Measurements from ENCODE around the gene LRRC32. TPM values are rescaled to one million over a fixed set of nuclear protein-coding genes. Genes with fewer than 3 reads are reported as not detected.

Gene LRRC32
- total and polyA plus RNA-seq, 9 of the 15 experiments (the other 6 are each of a cell fraction or from before 2014, with no cell fraction given), result 0.10 to 0.50 (median 0.19) TPM; not detected in 5

DNA sequence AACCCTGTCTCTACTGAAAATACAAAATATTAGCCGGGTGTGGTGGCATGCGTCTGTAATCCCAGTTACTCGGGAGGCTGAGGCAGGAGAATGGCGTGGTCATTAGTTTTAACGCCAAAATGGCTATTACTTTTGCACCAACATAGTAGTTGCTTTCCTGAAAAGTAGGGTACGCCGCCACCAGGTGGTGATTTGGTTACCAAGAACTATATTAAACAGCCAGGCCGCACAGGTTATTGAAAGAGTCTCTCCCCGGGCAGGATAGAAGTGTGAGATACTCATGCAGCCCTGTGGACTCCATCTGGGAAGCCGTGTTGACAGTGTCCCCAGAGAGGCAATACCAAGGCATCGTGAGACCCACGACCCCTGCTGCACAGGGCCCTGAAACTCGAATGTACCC is 24.6 kb upstream of the LRRC32 start:
- Histone ChIP-seq H3K79me2 (ENCODE audit: control insufficient read depth, insufficient read depth, low read length) (no peaks in the 10 kb centered on the region), H3K9me1 (ENCODE audit: control insufficient read depth, insufficient read depth, low read length) (no peaks in the 10 kb centered on the region), H3K36me3 (ENCODE audit: control insufficient read depth, insufficient read depth, low read length) (no peaks in the 10 kb centered on the region), H3K4me3 (no peak overlapping the region), H3K4me2 (ENCODE audit: insufficient read depth, low read length) (no peak overlapping the region), H2AFZ (ENCODE audit: low read depth, low read length) (no peak overlapping the region; the same call in 1 of the 2 replicates), H3K9me3 (replicated peaks; ENCODE audit: control insufficient read depth, insufficient read depth, low read depth, low read length) (no peaks in the 10 kb centered on the region), H3K27me3 (ENCODE audit: control insufficient read depth in 2 of 2, insufficient read depth in 2 of 2, low read length in 2 of 2) (no peaks in the 10 kb centered on the region; a peak in 1 of 5 replicates), H3K9ac (ENCODE audit: insufficient read depth in 1 of 2, low read depth in 2 of 2, low read length in 2 of 2) (no peak overlapping the region), H3K4me1 (replicated peaks in 1 of 2; ENCODE audit: control insufficient read depth in 2 of 2, insufficient read depth in 2 of 2, low read length in 2 of 2) (peaks cover 22 to 29% of the 10 kb centered on the region in 2 experiments), H4K20me1 (replicated peaks; ENCODE audit: control insufficient read depth, insufficient read depth, low read length) (no peaks in the 10 kb centered on the region), H3K27ac (ENCODE audit: extremely low read depth, low read depth, low read length) (no peak overlapping the region)
- FAIRE-seq, result peak; percentile 15
- ChIA-PET POLR2A (no interaction called here), CTCF (ENCODE audit: low intra/inter-chr PET ratio) (interaction anchor here (0.6 to 0.8 kb wide), 2 partner anchors 144 to 420 kb away, joined by 3 read pairs; no protein-coding TSS in a partner anchor)
- intact Hi-C loops (cut with micrococcal nuclease), result no loop called here
- 36% methylated on average over 13 of the region's 13 CpGs for WGBS (ENCODE audit: insufficient coverage, low coverage, missing lambda C conversion rate)
- ATAC-seq, result 0 out of 3 replicates have a peak, but pooled peaks have one; percentile 16
- peak in 1 of 4 experiments; percentile 43 for DNase-seq (ENCODE audit: extremely low read depth in 1 of 4, low spot score in 3 of 4)
- in situ Hi-C loops (cut with MboI), result no loop called here
- no TSS peak for BruUV-seq (replicated peaks)
- TF ChIP-seq RAD21 (CRISPR knock-in tag; conservative IDR thresholded peaks at IDR 0.05 in 1 of 2, IDR thresholded peaks at IDR 0.05 in 1 of 2), result peak in 1 of 2 experiments; percentile 54; a peak in 2 of 4 replicates
- TF ChIP-seq, protein P1, sequence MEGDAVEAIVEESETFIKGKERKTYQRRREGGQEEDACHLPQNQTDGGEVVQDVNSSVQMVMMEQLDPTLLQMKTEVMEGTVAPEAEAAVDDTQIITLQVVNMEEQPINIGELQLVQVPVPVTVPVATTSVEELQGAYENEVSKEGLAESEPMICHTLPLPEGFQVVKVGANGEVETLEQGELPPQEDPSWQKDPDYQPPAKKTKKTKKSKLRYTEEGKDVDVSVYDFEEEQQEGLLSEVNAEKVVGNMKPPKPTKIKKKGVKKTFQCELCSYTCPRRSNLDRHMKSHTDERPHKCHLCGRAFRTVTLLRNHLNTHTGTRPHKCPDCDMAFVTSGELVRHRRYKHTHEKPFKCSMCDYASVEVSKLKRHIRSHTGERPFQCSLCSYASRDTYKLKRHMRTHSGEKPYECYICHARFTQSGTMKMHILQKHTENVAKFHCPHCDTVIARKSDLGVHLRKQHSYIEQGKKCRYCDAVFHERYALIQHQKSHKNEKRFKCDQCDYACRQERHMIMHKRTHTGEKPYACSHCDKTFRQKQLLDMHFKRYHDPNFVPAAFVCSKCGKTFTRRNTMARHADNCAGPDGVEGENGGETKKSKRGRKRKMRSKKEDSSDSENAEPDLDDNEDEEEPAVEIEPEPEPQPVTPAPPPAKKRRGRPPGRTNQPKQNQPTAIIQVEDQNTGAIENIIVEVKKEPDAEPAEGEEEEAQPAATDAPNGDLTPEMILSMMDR (IDR thresholded peaks at IDR 0.05 in 2 of 3, conservative IDR thresholded peaks at IDR 0.05 in 1 of 3; ENCODE audit: insufficient read depth in 2 of 3, low read depth in 1 of 3, low read length in 3 of 3), result peak; percentile 17 to 41 (median 32); a peak in 3 of 6 replicates
- no peak for TF ChIP-seq LEF1 (IDR thresholded peaks at IDR 0.05)
- TF ChIP-seq FOXJ3 (CRISPR knock-in tag; IDR thresholded peaks at IDR 0.05), result no peak
- TF ChIP-seq, protein P2, sequence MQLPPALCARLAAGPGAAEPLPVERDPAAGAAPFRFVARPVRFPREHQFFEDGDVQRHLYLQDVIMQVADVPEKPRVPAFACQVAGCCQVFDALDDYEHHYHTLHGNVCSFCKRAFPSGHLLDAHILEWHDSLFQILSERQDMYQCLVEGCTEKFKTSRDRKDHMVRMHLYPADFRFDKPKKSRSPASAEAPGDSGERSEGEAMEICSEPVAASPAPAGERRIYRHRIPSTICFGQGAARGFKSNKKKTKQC (CRISPR knock-in tag; IDR thresholded peaks at IDR 0.05), result no peak
- TF ChIP-seq XRCC5 (IDR thresholded peaks at IDR 0.05; ENCODE audit: low read depth, low read length), result no peak
- TF ChIP-seq, protein P3, sequence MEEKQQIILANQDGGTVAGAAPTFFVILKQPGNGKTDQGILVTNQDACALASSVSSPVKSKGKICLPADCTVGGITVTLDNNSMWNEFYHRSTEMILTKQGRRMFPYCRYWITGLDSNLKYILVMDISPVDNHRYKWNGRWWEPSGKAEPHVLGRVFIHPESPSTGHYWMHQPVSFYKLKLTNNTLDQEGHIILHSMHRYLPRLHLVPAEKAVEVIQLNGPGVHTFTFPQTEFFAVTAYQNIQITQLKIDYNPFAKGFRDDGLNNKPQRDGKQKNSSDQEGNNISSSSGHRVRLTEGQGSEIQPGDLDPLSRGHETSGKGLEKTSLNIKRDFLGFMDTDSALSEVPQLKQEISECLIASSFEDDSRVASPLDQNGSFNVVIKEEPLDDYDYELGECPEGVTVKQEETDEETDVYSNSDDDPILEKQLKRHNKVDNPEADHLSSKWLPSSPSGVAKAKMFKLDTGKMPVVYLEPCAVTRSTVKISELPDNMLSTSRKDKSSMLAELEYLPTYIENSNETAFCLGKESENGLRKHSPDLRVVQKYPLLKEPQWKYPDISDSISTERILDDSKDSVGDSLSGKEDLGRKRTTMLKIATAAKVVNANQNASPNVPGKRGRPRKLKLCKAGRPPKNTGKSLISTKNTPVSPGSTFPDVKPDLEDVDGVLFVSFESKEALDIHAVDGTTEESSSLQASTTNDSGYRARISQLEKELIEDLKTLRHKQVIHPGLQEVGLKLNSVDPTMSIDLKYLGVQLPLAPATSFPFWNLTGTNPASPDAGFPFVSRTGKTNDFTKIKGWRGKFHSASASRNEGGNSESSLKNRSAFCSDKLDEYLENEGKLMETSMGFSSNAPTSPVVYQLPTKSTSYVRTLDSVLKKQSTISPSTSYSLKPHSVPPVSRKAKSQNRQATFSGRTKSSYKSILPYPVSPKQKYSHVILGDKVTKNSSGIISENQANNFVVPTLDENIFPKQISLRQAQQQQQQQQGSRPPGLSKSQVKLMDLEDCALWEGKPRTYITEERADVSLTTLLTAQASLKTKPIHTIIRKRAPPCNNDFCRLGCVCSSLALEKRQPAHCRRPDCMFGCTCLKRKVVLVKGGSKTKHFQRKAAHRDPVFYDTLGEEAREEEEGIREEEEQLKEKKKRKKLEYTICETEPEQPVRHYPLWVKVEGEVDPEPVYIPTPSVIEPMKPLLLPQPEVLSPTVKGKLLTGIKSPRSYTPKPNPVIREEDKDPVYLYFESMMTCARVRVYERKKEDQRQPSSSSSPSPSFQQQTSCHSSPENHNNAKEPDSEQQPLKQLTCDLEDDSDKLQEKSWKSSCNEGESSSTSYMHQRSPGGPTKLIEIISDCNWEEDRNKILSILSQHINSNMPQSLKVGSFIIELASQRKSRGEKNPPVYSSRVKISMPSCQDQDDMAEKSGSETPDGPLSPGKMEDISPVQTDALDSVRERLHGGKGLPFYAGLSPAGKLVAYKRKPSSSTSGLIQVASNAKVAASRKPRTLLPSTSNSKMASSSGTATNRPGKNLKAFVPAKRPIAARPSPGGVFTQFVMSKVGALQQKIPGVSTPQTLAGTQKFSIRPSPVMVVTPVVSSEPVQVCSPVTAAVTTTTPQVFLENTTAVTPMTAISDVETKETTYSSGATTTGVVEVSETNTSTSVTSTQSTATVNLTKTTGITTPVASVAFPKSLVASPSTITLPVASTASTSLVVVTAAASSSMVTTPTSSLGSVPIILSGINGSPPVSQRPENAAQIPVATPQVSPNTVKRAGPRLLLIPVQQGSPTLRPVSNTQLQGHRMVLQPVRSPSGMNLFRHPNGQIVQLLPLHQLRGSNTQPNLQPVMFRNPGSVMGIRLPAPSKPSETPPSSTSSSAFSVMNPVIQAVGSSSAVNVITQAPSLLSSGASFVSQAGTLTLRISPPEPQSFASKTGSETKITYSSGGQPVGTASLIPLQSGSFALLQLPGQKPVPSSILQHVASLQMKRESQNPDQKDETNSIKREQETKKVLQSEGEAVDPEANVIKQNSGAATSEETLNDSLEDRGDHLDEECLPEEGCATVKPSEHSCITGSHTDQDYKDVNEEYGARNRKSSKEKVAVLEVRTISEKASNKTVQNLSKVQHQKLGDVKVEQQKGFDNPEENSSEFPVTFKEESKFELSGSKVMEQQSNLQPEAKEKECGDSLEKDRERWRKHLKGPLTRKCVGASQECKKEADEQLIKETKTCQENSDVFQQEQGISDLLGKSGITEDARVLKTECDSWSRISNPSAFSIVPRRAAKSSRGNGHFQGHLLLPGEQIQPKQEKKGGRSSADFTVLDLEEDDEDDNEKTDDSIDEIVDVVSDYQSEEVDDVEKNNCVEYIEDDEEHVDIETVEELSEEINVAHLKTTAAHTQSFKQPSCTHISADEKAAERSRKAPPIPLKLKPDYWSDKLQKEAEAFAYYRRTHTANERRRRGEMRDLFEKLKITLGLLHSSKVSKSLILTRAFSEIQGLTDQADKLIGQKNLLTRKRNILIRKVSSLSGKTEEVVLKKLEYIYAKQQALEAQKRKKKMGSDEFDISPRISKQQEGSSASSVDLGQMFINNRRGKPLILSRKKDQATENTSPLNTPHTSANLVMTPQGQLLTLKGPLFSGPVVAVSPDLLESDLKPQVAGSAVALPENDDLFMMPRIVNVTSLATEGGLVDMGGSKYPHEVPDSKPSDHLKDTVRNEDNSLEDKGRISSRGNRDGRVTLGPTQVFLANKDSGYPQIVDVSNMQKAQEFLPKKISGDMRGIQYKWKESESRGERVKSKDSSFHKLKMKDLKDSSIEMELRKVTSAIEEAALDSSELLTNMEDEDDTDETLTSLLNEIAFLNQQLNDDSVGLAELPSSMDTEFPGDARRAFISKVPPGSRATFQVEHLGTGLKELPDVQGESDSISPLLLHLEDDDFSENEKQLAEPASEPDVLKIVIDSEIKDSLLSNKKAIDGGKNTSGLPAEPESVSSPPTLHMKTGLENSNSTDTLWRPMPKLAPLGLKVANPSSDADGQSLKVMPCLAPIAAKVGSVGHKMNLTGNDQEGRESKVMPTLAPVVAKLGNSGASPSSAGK (IDR thresholded peaks at IDR 0.05), result no peak
- no peak for TF ChIP-seq HDAC3 (IDR thresholded peaks at IDR 0.05; ENCODE audit: borderline replicate concordance, partially characterized antibody)
